Muscle of leg (tissue), 11 donors: Measurements from ENCODE around the gene SENP1. TPM values are rescaled to one million over a fixed set of nuclear protein-coding genes. Genes with fewer than 3 reads are reported as not detected.
"Not testable (repeated sequence)": the region's sequence is repeated elsewhere in the genome, so short reads cannot be mapped to it uniquely, and the experiment has no call there.

Source experiments
- DNase-seq: peaks from one replicate; pipeline ENCODE4 v3.0.0; 2013
- H3K27ac ChIP-seq: one replicate; pipeline ENCODE4 v1.5.1; 2013; ENCODE audit warnings: mild to moderate bottlenecking, low read length, control low read depth
- H3K27me3 ChIP-seq: one replicate; pipeline ENCODE4 v1.6.1; 2013; ENCODE audit warnings: low read length; ENCODE audit not compliant: control insufficient read depth, insufficient read depth
- H3K36me3 ChIP-seq: one replicate; pipeline ENCODE4 v1.6.1; 2013; ENCODE audit warnings: low read length; ENCODE audit not compliant: control insufficient read depth, insufficient read depth
- H3K4me1 ChIP-seq: one replicate; pipeline ENCODE4 v1.6.1; 2013; ENCODE audit warnings: low read length; ENCODE audit not compliant: control insufficient read depth, insufficient read depth
- H3K4me3 ChIP-seq: one replicate; pipeline ENCODE4 v1.5.1; 2013; ENCODE audit warnings: low read length, control low read depth
- H3K9me3 ChIP-seq: replicated peaks from 2 replicates; pipeline ENCODE4 v1.6.1; 2013; ENCODE audit warnings: low read depth, low read length; ENCODE audit not compliant: control insufficient read depth
- WGBS: methylation state at CpG from one replicate; pipeline ENCODE4 v1.1.5; 2013; ENCODE audit warnings: missing lambda C conversion rate; ENCODE audit not compliant: insufficient coverage; 5-methylcytosine and 5-hydroxymethylcytosine counted together
- polyA plus RNA-seq, 8 donors: library from polyadenylated mRNA; unstranded; fragments of 120-200 nt; gene quantifications; one replicate each; pipeline versions ENCODE4 v1.2.1 to v1.2.3, GENCODE V29; 2013; ENCODE audit warnings: inconsistent platforms in 1 of 8, low replicate concordance in 1 of 8; ENCODE audit not compliant: insufficient read length in 8 of 8, insufficient read depth in 1 of 8
- total RNA-seq: library from RNA; stranded (reverse); fragments of 120-200 nt; gene quantifications from one replicate; pipeline ENCODE4 v1.2.4, GENCODE V29; 2013

The SENP1 gene
- total and polyA plus RNA-seq, 9 donors = 11.4 to 19.7 (median 14.7) TPM

DNA sequence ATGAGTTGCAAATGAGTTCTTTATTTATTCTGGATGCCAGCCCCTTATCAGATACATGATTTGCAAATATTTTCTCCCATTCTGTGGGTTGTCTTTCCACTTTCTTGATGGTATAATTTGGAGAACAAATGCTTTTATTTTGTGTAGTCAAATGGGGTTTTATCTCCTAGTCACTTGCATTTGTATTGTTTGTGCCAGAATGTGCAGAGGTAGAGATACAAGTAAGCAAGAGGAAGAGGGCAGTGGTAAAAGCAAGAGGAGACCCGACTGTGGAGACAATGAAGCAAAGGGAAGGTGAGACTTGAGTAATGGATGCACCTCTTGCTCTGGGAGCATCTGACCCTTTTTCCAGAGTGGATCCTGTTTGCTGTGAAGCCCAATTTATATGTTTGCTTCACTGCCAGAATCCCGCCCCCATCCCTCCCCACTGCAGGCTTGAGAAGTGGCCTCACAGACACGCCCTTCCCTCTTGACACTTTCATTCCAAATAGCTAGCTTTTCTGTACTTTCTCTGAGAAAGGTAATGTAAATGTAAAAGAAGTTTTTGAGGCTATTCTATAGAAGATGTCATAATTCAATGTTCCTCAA is 12.5 kb upstream of the SENP1 start:
- peak; percentile 30 for DNase-seq
- 47% methylated on average over 2 of the region's 3 CpGs for WGBS
- H3K36me3 ChIP-seq = peaks cover 10% of the 10 kb centered on the region
- H3K27ac ChIP-seq = no peak overlapping the region
- H3K4me3 ChIP-seq = peak overlapping the region; percentile 83
- H3K27me3 ChIP-seq = peaks cover 5% of the 10 kb centered on the region
- H3K9me3 ChIP-seq = no peaks in the 10 kb centered on the region
- peaks cover 13% of the 10 kb centered on the region for H3K4me1 ChIP-seq

DNA sequence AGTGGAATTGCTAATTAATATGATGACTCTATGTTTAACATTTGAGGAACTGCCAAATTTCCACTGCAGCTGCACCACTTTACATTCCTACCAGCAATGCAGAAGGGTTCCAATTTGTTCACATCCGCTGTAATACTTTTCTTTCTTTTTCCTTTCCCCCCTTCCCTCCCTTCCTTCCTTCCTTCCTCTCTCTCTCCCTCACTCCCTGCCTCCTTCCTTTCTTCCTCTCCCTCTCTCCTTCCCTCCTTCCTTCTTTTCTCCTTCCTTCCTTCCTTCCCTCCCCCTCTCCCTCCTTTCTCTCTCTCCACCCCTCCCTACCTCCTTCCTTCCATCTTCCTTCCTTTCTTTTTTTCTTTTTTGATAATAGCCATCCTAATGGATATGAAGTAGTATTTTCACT is 10.1 kb upstream of the SENP1 start:
- no peak for DNase-seq
- H3K27ac ChIP-seq = no peak overlapping the region
- H3K4me1 ChIP-seq = peaks cover 13% of the 10 kb centered on the region
- peaks cover 5% of the 10 kb centered on the region for H3K27me3 ChIP-seq
- no peaks in the 10 kb centered on the region for H3K36me3 ChIP-seq
- no peaks in the 10 kb centered on the region for H3K9me3 ChIP-seq
- 100% methylated on average over 1 of the region's 1 CpG for whole genome bisulfite sequencing
- no peak overlapping the region for H3K4me3 ChIP-seq

DNA sequence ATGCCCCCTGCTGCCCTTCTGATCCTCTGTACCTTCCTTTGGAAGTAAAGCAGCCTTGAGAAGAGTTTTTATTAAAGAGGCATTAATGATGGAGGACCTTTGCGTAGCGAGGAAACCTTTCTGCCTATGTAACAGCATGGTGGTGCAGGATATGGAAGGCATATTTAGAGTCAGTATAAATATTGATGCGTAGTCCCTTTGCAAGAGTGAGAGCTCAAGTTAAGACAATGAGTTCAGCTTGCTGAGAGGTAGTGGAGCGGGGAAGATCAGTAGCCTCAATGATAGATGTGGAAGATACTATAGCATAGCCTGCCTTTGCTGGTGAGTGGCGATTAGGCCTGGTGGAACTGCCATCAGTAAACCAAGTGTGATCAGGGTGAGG is 5.4 kb upstream of the SENP1 start:
- 89% methylated on average over 5 of the region's 5 CpGs for WGBS
- not testable (repeated sequence) for H3K27ac ChIP-seq, H3K36me3 ChIP-seq, H3K27me3 ChIP-seq, H3K4me3 ChIP-seq, H3K9me3 ChIP-seq, H3K4me1 ChIP-seq, DNase-seq

DNA sequence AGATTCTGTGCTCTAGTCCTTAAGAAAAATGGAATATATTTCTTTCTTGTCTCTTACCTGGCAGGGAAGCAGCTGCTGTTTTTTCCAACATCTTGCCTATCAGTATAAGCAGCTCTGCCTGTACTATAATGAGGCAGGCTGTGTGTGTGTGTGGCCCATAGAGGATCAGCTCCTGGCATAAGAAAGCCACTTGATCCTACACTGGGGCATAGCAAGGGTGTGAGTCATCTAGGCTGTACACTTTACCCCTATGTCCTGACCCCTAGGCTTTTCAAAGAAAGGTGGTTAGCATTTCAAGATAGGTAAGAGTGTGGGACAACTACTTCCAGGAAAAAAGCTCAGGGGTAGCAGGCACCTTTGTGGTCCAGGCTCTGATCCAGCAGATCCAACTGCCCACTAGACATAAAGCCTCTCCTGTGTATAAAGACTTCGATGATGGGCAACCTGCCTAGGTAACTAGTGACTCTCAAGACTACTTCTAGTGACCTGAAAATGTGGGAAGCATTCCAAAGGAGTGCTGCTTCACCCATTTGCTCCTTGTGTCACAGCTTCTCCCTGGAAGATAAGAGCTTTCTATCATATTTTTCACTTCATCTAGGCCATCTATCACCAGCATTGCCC is 4.9 kb upstream of the SENP1 start:
- peaks cover 8% of the 10 kb centered on the region for H3K4me1 ChIP-seq
- H3K36me3 ChIP-seq = no peaks in the 10 kb centered on the region
- no peak overlapping the region for H3K4me3 ChIP-seq
- H3K27ac ChIP-seq = no peak overlapping the region
- WGBS = no CpG with 5 or more reads among the region's 1 CpG
- H3K27me3 ChIP-seq = peaks cover 5% of the 10 kb centered on the region
- H3K9me3 ChIP-seq = no peaks in the 10 kb centered on the region
- DNase-seq = no peak

DNA sequence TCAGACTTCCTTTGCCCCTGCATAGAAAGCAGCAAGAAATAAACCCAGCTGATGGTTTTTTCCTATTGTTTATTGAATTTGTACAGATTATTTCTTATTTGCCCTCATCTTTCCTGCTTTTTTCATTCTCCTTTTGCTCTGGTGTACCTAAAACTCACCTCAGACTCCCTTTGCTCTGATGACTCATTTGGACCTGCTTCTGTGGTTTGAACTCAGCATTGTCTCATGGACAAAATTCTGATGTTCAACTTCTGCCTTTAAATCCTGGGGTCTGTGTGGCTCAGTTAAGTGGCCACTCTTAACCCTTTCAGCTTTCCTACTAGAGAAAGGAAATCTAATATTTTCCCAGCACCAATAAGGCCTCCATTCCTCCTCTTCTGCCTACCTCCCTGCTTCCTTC is 3.5 kb upstream of the SENP1 start:
- Histone ChIP-seq H3K4me3 (no peak overlapping the region), H3K27me3 (peaks cover 5% of the 10 kb centered on the region), H3K9me3 (no peaks in the 10 kb centered on the region), H3K4me1 (peaks cover 10% of the 10 kb centered on the region), H3K27ac (no peak overlapping the region), H3K36me3 (no peaks in the 10 kb centered on the region)
- DNase-seq = no peak

DNA sequence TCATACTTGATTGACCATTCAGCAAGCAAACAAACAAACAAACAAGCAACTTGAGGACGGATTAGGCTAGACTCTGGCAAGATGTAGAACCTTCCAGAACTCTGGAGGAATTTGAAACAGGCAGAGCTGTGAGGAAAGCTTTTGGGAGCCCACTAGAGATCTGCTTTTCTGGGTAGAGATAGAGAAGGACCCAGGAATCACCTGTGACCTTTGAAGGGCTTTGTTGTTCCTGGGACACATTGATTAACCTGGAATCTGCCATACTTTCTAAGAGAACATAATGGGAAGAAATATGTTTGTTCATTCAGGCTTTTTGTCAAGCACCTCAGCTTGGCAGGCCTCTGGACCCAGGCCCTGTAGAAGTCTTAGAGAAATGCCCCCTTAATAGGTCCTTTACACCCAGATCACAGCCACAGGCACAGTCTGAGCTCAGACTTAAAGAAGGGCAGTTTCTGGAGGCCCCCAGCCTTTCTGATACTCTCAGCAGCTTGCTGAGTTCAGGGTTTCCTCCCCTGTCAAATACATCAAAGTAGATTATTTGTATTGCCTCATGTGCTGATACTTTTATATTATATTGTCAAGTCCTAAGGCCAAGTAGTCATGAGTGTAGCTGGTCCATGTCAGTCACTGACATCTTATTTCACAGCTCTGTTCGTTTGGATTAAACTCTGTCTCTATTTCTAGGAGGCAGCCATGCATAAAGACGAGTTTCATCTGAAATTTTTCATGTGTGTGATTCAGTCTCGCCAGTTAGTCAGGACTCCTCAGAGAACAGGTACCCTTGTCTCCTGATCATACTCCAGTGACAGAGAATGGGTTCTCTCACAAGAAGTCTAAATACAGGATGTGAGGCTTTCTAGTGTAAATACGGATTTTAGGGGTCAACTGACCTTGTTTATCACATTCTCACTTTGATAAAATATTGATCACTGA is 1.1 kb upstream of the SENP1 start:
- no peaks in the 10 kb centered on the region for H3K36me3 ChIP-seq
- no peak for DNase-seq
- H3K9me3 ChIP-seq = no peaks in the 10 kb centered on the region
- H3K27ac ChIP-seq = peak overlapping the region; percentile 99
- H3K4me1 ChIP-seq = peaks cover 10% of the 10 kb centered on the region
- H3K27me3 ChIP-seq = peaks cover 2% of the 10 kb centered on the region
- H3K4me3 ChIP-seq = peak overlapping the region; percentile 79
- WGBS = 93% methylated on average over 2 of the region's 5 CpGs

DNA sequence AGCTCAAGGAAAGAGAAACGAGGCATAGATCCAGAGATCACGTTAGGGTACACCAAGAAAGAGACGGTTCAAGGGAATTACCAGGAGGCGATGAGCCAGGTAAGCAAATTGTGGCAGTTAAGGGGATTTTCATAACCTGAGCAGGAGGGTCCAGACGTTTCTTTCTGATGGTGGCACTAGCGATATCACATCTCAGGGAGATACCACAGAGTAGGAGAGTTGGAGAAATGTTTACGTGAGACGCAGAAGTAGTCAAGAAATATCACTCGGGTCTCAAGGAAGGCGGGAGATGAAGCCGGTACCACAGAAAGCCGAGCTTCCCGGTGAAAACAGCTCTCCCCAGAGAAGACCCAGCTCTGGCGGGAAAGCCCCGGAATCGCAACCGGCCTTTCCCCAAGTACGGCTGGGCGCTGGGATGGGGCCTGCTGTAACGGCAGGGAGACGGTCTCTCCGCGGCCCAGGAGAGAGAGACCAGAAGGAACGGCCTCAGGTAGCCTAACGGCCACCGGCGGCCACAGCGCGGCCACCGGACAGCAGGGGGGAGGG is 485 bp downstream of the SENP1 start:
- H3K4me1 ChIP-seq = peaks cover 10% of the 10 kb centered on the region
- under 1% methylated on average over 22 of the region's 30 CpGs for WGBS
- peak overlapping the region; percentile 79 for H3K4me3 ChIP-seq
- DNase-seq = no peak
- no peaks in the 10 kb centered on the region for H3K36me3 ChIP-seq
- H3K27me3 ChIP-seq = peaks cover under 1% of the 10 kb centered on the region
- H3K9me3 ChIP-seq = no peaks in the 10 kb centered on the region
- H3K27ac ChIP-seq = peak overlapping the region; percentile 99

DNA sequence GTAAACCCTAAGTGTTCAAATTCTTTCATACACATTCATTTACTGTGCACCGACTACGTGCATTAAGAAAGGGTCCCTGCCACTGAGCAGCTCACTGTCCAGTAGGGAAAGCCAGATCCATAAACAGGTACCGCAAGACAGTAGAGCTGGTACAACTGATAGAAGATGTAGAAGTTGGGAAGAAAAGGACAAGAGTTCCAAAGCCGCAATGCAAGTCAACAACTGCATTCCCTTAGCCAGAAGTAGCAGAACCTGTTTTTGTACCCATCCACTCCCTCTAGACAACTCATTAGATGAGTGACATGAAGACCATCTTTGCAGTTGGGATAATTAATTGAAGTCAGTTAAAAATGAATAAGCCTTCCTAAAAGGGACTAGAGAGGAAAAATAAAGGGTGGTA is 1.3 kb downstream of the SENP1 start:
- Histone ChIP-seq H3K4me1 (peaks cover 10% of the 10 kb centered on the region), H3K4me3 (peak overlapping the region; percentile 1), H3K9me3 (no peaks in the 10 kb centered on the region), H3K36me3 (no peaks in the 10 kb centered on the region), H3K27me3 (no peaks in the 10 kb centered on the region), H3K27ac (no peak overlapping the region)
- WGBS = 67% methylated on average over 1 of the region's 4 CpGs
- no peak for DNase-seq

DNA sequence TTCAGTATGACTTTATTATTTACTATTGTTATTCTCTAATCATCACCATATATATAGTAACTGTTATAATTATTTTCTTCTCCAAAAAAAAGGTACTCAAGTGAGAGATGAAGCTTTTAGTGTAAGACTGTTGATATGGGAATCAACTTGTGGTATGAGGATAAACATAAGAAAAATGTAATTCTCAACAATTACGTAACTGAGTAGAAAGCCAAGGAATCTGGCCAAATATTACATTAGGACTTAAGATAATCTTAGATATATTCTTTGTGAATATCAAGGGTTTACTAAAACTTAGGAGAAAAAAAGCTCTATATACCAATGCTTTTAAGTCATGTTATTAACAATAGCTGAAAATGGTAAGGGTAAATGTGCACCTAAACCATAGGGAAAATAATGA is 13.3 kb downstream of the SENP1 start:
- WGBS = no CpG with 5 or more reads among the region's 1 CpG
- peak; percentile 25 for DNase-seq
- Histone ChIP-seq H3K4me3 (no peak overlapping the region), H3K9me3 (no peaks in the 10 kb centered on the region), H3K27ac (no peak overlapping the region), H3K27me3 (no peaks in the 10 kb centered on the region), H3K36me3 (peaks cover 34% of the 10 kb centered on the region), H3K4me1 (no peaks in the 10 kb centered on the region)

DNA sequence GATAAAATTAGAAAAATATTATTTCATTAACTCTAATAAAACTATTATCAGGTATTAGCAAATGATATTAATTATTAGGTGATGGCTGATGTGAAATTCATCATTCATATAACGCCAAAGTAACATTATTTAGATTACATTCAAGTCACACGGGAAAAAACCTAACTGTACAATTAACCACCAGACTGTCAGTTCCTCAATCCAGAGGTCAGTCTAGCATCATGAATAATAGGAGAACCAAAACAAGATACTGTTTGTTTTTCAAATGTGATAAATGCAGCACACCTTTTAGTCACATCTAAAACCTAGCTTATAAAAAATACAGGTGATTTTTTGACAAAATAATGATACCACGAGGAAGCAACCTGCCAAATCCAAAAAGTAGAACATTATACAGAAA is 19.6 kb downstream of the SENP1 start:
- Histone ChIP-seq H3K9me3 (no peaks in the 10 kb centered on the region), H3K4me1 (no peaks in the 10 kb centered on the region), H3K36me3 (peaks cover 38% of the 10 kb centered on the region), H3K27me3 (no peaks in the 10 kb centered on the region), H3K27ac (no peak overlapping the region), H3K4me3 (no peak overlapping the region)
- no peak for DNase-seq
- WGBS = no CpG with 5 or more reads among the region's 3 CpGs
